Measurements from ENCODE around the gene OLFML1.

OLFML1 gene

DNA sequence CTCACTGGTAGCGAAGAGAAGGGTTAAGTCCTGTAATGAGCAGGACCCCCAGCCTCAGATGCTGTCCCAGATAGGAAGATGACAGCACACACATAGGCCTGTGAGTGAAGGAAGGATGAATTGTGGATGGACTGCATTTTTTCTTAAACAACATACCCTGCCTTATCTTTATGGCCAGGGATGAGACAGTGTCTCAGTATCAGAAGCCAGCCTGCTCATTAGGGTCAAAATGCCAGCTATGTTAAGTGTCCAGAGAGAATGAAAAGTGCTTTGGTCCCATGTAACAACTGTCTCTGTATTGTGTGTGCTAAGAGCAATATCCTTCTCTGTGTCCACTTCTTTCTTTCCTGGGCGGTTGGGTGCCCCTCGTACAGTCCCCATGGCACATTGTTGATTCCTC lies 58.7 kb downstream of the OLFML1 start:
- Mint-ChIP-seq H3K27ac (no peak overlapping the region), H3K9me3 (no peaks in the 10 kb centered on the region), H3K4me1 (ENCODE audit: low read depth) (peaks cover 2% of the 10 kb centered on the region), H3K27me3 (ENCODE audit: low read depth) (peaks cover 20% of the 10 kb centered on the region), H3K4me3 (no peak overlapping the region), H3K36me3 (ENCODE audit: low read depth) (no peaks in the 10 kb centered on the region)

DNA sequence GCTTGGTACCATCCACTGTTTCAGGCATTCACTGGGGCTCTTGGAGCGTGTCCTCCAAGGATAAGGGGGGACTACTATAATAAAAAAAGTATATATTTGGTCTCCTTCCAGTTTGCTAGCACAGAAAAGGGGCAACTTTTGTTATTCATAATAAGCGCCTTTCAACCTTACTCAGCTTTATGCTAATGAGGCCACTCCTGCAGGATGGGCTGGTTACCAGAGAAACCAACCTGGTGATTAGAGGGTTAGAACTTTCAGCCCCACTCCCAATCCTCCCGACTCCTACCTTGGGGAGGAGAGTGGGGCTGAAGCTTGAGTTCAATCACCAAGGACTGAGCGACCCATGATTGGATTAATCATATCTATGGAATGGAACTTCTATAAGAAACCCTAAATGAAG lies 60.3 kb downstream of the OLFML1 start:
- H3K4me3 Mint-ChIP-seq: no peak overlapping the region
- H3K36me3 Mint-ChIP-seq (ENCODE audit: low read depth): no peaks in the 10 kb centered on the region
- H3K4me1 Mint-ChIP-seq (ENCODE audit: low read depth): no peaks in the 10 kb centered on the region
- H3K9me3 Mint-ChIP-seq: no peaks in the 10 kb centered on the region
- H3K27me3 Mint-ChIP-seq (ENCODE audit: low read depth): peaks cover 11% of the 10 kb centered on the region
- no peak overlapping the region for H3K27ac Mint-ChIP-seq

DNA sequence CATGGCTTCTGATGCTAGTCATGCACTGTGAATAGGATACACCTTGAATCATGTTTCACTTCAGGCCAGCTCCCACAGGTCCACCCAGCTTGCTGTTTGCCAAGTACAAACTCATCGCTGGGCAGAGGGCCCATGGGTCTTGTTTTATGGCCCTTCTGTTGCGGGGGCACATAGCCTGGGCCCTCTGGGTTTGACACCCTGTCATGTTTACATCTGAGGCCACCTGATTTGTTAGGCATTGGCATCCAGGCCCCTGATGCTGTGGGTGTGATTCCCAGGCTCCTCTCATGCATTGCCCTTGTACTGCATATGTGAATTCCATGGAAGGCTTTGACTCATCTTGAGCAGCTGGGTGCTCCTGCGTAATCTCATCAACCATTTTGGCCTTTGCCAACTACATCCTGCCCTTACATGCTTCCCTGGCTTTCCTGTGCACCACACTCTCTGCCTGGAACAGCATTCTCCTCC lies 61.1 kb downstream of the OLFML1 start:
- no peak overlapping the region for H3K27ac Mint-ChIP-seq
- no peaks in the 10 kb centered on the region for H3K9me3 Mint-ChIP-seq
- no peaks in the 10 kb centered on the region for H3K36me3 Mint-ChIP-seq (ENCODE audit: low read depth)
- peaks cover 10% of the 10 kb centered on the region for H3K27me3 Mint-ChIP-seq (ENCODE audit: low read depth)
- no peak overlapping the region for H3K4me3 Mint-ChIP-seq
- no peaks in the 10 kb centered on the region for H3K4me1 Mint-ChIP-seq (ENCODE audit: low read depth)

DNA sequence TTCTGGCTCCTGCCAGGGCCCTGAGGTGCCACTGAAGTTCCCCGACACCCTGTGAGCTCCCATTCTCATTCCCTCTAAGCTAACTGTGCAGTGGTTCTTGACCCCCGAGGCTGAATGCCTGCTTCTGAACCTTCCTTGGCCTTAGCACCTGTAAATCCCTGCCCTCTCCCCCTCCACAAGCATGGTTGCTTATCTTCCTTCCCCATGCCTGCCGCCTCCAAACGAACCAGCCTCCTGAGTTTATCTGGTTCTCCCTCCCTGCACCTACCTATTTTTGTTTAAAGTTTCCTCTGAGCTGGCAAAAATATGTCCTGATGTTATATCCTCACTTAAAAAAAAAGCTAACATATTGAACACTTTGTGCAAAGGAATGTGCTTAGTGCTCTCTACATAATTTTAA lies 62.4 kb downstream of the OLFML1 start:
- H3K9me3 Mint-ChIP-seq: no peaks in the 10 kb centered on the region
- no peak overlapping the region for H3K4me3 Mint-ChIP-seq
- H3K4me1 Mint-ChIP-seq (ENCODE audit: low read depth): no peaks in the 10 kb centered on the region
- H3K36me3 Mint-ChIP-seq (ENCODE audit: low read depth): no peaks in the 10 kb centered on the region
- no peak overlapping the region for H3K27ac Mint-ChIP-seq
- H3K27me3 Mint-ChIP-seq (ENCODE audit: low read depth): peaks cover under 1% of the 10 kb centered on the region

DNA sequence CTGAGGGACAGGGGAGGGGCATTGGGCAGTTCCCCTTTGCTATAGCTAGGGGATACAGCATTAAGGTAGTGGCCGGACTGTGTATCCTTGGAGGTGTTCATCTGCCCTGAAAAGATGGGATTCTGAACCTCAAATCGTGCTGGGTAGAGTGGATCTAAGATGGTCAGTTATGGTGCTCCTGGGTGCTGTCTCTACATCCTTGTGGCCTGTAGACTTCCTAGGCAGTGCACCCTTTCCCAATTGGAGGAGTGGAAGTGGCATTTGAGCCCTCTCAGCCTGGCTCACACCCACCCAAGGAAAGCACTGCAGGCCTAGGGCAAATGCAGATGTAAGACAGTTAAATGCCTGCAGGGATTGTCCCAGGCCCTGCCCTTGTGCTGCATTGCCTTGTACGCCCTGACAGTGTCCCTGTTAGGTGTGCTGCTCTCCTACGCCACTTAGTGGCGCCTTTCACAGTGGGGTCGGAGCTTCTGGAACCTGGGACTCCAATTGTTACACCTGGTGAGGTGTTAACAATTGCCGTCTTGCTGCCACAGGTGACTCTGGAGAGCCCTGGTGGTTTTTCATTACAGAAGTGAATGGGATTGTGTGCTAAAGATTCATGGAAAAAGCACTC lies 63.5 kb downstream of the OLFML1 start:
- no peaks in the 10 kb centered on the region for H3K27me3 Mint-ChIP-seq (ENCODE audit: low read depth)

DNA sequence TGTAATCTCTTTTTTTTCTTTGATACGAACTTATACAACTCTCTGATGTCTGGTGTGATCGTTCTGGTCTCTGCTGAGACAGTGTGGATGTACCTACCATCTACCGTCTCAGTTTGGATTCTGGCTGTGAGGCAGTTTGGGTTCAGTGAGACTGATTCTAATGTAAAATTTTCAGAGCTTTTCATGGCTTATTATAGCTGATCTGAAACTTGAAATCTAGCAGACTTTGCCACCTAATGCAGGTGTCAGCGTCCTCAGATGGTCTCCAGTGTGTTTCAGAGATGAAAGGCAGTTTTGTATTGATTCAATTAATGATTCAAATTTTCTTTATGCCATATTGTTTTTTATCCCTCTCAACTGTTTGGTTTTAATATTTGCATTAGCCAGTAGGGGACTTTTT lies 64.4 kb downstream of the OLFML1 start:
- no peaks in the 10 kb centered on the region for H3K36me3 Mint-ChIP-seq (ENCODE audit: low read depth)
- no peaks in the 10 kb centered on the region for H3K27me3 Mint-ChIP-seq (ENCODE audit: low read depth)
- no peaks in the 10 kb centered on the region for H3K4me1 Mint-ChIP-seq (ENCODE audit: low read depth)

More for the DNA sequence above, 63.5 kb downstream of the OLFML1 start:
- Mint-ChIP-seq H3K4me1 (ENCODE audit: low read depth) (no peaks in the 10 kb centered on the region), H3K9me3 (no peaks in the 10 kb centered on the region), H3K36me3 (ENCODE audit: low read depth) (no peaks in the 10 kb centered on the region), H3K27ac (no peak overlapping the region), H3K4me3 (no peak overlapping the region)

DNA sequence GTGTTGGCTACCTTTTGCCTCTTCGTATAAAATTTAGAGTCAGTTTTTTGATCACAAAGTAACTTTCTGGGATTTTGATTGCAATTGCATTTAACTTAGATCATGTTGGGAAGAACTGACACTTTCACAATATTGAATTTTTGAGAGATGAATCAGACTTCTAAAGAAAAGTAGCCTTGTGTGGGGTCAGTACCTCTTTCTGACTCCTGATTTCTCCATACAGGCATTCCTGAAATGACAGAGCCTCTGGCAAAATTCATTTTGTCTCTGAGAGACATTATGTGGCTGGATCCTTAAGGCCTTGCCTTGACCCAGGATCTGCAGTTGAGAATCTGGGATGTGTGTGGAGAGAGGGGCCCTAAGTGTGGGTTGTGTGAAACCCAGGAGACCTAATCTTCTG lies 66.3 kb downstream of the OLFML1 start:
- no peaks in the 10 kb centered on the region for H3K9me3 Mint-ChIP-seq
- H3K27me3 Mint-ChIP-seq (ENCODE audit: low read depth): peaks cover 1% of the 10 kb centered on the region
- H3K4me1 Mint-ChIP-seq (ENCODE audit: low read depth): no peaks in the 10 kb centered on the region
- no peaks in the 10 kb centered on the region for H3K36me3 Mint-ChIP-seq (ENCODE audit: low read depth)
- no peak overlapping the region for H3K27ac Mint-ChIP-seq
- H3K4me3 Mint-ChIP-seq: no peak overlapping the region

More for the DNA sequence above, 64.4 kb downstream of the OLFML1 start:
- H3K4me3 Mint-ChIP-seq: no peak overlapping the region
- H3K27ac Mint-ChIP-seq: no peak overlapping the region
- H3K9me3 Mint-ChIP-seq: no peaks in the 10 kb centered on the region

DNA sequence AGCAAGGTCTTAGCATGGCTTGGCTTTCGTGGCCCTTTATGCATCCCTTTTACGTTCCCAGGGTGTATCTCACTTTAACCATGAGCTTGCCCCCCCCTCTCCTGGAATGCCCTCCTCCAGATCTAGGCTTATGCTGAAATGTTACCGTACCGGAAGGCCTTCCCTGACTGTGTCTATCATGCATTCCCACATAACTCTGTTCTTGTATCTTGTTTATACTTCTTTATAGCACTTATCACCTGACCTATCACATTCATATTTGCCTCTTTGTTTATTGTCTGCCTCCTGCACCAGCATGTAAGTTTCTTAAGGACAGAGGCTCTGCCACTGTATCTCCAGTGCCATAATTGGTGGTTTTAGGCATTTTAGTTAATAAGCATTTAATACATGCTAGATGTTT lies 67.4 kb downstream of the OLFML1 start:
- peaks cover 8% of the 10 kb centered on the region for H3K27me3 Mint-ChIP-seq (ENCODE audit: low read depth)
- H3K9me3 Mint-ChIP-seq: no peaks in the 10 kb centered on the region
- H3K4me1 Mint-ChIP-seq (ENCODE audit: low read depth): no peaks in the 10 kb centered on the region
- H3K36me3 Mint-ChIP-seq (ENCODE audit: low read depth): no peaks in the 10 kb centered on the region
- no peak overlapping the region for H3K4me3 Mint-ChIP-seq
- no peak overlapping the region for H3K27ac Mint-ChIP-seq

DNA sequence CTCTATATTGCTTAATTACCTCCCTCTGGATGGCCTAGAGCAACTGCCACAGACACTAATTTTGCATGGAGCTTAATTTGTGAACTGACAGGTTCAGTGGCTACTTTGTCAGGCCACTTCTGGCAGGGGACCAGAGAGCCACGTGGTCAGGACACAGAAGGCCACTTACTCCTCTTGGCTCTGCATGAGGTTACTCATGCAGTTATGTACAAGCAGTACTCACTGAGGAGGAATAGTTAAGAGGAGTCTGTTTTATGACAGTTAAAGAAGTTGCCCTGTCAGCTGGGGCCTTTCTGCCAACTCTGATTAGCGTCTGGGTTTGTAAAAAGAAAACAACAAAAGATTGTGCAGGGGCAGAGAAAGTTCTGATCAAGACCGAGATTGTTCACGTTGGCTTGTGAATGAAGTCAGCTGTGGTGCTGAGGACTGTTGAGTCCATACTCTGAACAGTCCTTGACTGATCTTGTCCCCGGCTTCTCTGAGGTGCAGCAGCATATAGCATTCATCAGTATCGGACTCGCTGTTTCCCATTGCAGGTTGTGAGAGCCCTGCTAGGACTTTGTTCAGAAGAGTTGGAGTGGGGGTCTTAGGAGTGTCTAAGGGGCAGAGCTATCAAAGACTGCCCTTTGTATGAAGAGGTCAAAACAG lies 69.9 kb downstream of the OLFML1 start:
- Mint-ChIP-seq H3K27ac (no peak overlapping the region), H3K4me3 (no peak overlapping the region), H3K27me3 (ENCODE audit: low read depth) (peaks cover 8% of the 10 kb centered on the region), H3K9me3 (no peaks in the 10 kb centered on the region), H3K36me3 (ENCODE audit: low read depth) (no peaks in the 10 kb centered on the region), H3K4me1 (ENCODE audit: low read depth) (no peaks in the 10 kb centered on the region)

DNA sequence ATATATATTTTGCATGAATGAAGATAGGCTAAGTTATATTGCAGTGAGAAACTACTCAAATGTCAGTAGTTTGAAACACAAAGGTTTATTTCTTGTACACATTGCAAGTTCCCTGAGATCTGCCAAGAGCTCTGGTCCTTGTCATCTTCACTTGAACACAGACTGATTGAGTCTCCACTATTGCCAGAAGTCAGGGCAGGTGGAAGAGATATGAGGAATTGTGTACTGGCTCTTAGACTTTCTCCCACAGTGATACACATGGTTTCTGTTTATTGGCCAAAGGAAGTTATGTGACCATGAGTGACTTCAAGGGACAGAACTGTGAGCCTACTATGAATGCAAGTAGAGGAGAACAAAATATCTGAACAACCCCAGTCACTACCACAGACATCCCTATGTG lies 72.7 kb downstream of the OLFML1 start:
- peaks cover 8% of the 10 kb centered on the region for H3K27me3 Mint-ChIP-seq (ENCODE audit: low read depth)
- H3K4me1 Mint-ChIP-seq (ENCODE audit: low read depth): no peaks in the 10 kb centered on the region
- H3K36me3 Mint-ChIP-seq (ENCODE audit: low read depth): no peaks in the 10 kb centered on the region
- H3K4me3 Mint-ChIP-seq: no peak overlapping the region
- no peak overlapping the region for H3K27ac Mint-ChIP-seq
- no peaks in the 10 kb centered on the region for H3K9me3 Mint-ChIP-seq

DNA sequence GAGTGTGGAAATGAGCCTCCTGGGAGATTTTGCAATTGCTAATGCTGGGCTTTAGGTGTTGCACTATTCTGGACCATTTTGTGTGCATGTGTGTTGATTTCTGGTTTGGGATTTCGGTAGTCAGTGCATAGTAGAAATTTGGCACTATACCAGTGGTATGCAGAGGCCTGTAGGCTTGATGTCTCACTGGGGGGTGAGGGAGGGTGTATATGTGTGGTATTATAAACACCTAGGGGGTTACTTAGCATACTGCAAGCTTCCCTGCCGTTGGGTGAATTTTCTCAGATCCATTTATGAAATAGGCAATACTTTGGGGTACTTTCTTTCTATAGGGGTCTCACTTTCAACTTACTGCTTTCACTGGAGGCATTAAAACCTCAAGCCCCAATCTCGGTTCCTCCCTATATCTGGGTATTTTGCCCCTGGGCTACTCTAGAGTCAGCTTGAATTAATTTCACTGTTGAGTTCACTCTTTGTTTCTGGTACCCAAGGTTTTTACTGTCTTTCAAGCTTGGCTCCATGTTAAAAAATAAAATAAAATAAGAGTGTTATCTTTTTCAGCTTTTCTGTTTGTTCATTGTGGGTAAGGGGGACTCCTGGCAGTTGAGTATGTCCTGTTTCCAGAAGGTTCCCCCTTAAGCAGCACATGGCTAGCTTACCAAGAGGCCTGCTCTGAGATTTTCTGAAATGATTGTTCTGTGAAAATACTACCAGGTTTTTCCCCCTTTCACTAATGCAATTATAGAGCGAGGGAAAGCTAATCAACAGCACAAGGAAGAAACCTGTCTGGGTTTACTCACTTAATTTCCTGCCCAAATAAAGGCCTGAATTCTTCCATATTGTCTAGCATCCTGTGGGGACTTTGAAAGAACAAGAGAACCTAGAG lies 74.3 kb downstream of the OLFML1 start:
- Mint-ChIP-seq H3K27ac (no peak overlapping the region), H3K9me3 (no peaks in the 10 kb centered on the region), H3K4me1 (ENCODE audit: low read depth) (no peaks in the 10 kb centered on the region), H3K36me3 (ENCODE audit: low read depth) (no peaks in the 10 kb centered on the region), H3K4me3 (no peak overlapping the region), H3K27me3 (ENCODE audit: low read depth) (peaks cover 8% of the 10 kb centered on the region)

Data from T-helper 1 cell treated with Interleukin-12 subunit alpha and Interleukin-12 subunit beta and Interleukin-4 antibody, amounts not matched to agents 30 μg/mL and 1 μg/mL, for 36 hours (primary cell).